HG02763 (cell line): ENCODE data around the gene HOXC11.

Experiments
- ATAC-seq: cut with Tn5 transposase; IDR thresholded peaks from one replicate; pipeline ENCODE4 v1.9.1; 2021; ENCODE audit warnings: mild to moderate bottlenecking, moderate library complexity; ENCODE audit not compliant: unreplicated experiment

HOXC11 gene

GRCh38 chr12:53983950-53984572 is 11.1 kb downstream of the HOXC11 start:
- ATAC-seq, result no peak

- ATAC-seq, result no peak
Measured at GRCh38 chr12:53984901-53985691, 12.2 kb downstream of the HOXC11 start, which contains the start of gene HOXC10. Gene HOXC10, plus strand, starts transcription at chr12:53985146. Its CDS starts 114 bp downstream, at chr12:53985260.

- ATAC-seq, result no peak
Measured at GRCh38 chr12:53985692-53985993, 12.7 kb downstream of the HOXC11 start.

GRCh38 chr12:53985994-53986685 is 13.2 kb downstream of the HOXC11 start:
- no peak for ATAC-seq

- no peak for ATAC-seq
Measured at GRCh38 chr12:53986686-53987483, 14.0 kb downstream of the HOXC11 start.

GRCh38 chr12:53987787-53988230 is 14.9 kb downstream of the HOXC11 start:
- ATAC-seq, result no peak

GRCh38 chr12:53988541-53989226 is 15.8 kb downstream of the HOXC11 start:
- ATAC-seq, result no peak

- ATAC-seq, result no peak
Measured at GRCh38 chr12:53989227-53990113, 16.5 kb downstream of the HOXC11 start.

- no peak for ATAC-seq
Measured at GRCh38 chr12:53990311-53991076, 17.6 kb downstream of the HOXC11 start.

GRCh38 chr12:53991077-53991460 is 18.1 kb downstream of the HOXC11 start:
- ATAC-seq, result no peak

GRCh38 chr12:53992377-53992889 is 19.5 kb downstream of the HOXC11 start:
- no peak for ATAC-seq

GRCh38 chr12:53993162-53994008 is 20.5 kb downstream of the HOXC11 start:
- no peak for ATAC-seq

- ATAC-seq, result no peak
Measured at GRCh38 chr12:53994009-53994263, 21.0 kb downstream of the HOXC11 start.

- ATAC-seq, result no peak
Measured at GRCh38 chr12:53994264-53995001, 21.5 kb downstream of the HOXC11 start.

- no peak for ATAC-seq
Measured at GRCh38 chr12:53995002-53995377, 22.1 kb downstream of the HOXC11 start.

- no peak for ATAC-seq
Measured at GRCh38 chr12:53995378-53996239, 22.7 kb downstream of the HOXC11 start.
